Measurements from ENCODE around the gene CDH23. TPM values are rescaled to one million over a fixed set of nuclear protein-coding genes. Genes with fewer than 3 reads are reported as not detected.

CDH23 gene
- total and polyA plus RNA-seq, 2 experiments from 2014 or later = 0.30 to 1.5 TPM

DNA sequence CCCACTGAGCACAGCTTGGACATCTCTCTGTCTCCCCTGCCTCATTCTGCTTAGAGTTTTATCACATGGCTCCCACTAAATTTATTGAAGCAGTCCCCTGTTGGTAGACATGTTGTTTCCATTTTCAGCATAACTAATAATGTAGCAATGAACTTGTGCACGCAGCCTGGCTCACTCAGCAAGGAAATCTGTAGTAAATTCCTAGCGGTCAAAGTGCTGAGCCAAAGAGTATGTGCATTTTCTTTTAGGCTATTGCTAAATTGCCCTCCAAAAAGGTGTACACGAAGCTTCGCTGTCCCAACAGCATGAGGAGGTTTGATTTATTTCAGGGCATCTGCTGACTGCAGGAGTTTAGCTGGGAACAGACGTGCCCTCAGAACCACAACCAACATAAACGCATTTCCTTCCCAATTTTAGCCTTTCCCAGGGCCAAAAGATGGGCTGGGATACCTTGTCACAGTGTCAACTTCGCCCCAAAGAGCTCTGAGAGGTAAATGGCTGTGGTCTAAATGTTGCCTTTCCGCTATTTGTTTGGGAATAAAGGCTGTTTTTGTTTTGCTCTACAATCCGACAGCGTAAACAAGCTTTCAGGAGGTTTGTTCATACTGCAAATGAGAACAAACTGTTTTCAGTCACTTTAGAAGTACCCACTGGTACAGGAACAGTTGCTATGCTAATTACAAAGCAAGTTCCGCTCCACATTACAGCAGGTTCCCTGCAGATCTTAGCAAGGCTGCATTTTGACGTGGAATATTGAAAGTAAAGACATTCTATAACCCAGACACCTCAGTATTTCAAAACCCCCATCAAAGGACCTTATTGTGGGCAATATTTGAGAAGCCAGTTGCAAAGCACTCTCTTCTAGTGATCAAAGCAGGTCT, 359.8 kb downstream of the CDH23 start:
- DNase-seq (ENCODE audit: low spot score) = no peak
- H2AFZ ChIP-seq = no peak overlapping the region
- no peak overlapping the region for H3K4me2 ChIP-seq
- TF ChIP-seq EZH2phosphoT487 (IDR thresholded peaks at IDR 0.05; ENCODE audit: low read depth, severe bottlenecking, unreplicated experiment) (no peak), EZH2 (IDR thresholded peaks at IDR 0.05; ENCODE audit: borderline replicate concordance) (no peak)
- TF ChIP-seq, protein P1, sequence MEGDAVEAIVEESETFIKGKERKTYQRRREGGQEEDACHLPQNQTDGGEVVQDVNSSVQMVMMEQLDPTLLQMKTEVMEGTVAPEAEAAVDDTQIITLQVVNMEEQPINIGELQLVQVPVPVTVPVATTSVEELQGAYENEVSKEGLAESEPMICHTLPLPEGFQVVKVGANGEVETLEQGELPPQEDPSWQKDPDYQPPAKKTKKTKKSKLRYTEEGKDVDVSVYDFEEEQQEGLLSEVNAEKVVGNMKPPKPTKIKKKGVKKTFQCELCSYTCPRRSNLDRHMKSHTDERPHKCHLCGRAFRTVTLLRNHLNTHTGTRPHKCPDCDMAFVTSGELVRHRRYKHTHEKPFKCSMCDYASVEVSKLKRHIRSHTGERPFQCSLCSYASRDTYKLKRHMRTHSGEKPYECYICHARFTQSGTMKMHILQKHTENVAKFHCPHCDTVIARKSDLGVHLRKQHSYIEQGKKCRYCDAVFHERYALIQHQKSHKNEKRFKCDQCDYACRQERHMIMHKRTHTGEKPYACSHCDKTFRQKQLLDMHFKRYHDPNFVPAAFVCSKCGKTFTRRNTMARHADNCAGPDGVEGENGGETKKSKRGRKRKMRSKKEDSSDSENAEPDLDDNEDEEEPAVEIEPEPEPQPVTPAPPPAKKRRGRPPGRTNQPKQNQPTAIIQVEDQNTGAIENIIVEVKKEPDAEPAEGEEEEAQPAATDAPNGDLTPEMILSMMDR (IDR thresholded peaks at IDR 0.05; ENCODE audit: poor library complexity) = no peak
- H3K4me3 ChIP-seq = no peak overlapping the region
- no peaks in the 10 kb centered on the region for H3K9me2 ChIP-seq (replicated peaks; ENCODE audit: insufficient read depth)
- WGBS (ENCODE audit: low lambda C conversion rate, missing lambda C conversion rate) = 70% methylated on average over 12 of the region's 12 CpGs
- H3K4me1 ChIP-seq (ENCODE audit: insufficient read depth) = peaks cover 14% of the 10 kb centered on the region
- no peaks in the 10 kb centered on the region for H3K36me3 ChIP-seq (replicated peaks; ENCODE audit: insufficient read depth, low read depth)
- H3K9me3 ChIP-seq (ENCODE audit: low read depth) = no peaks in the 10 kb centered on the region
- H4K20me1 ChIP-seq (ENCODE audit: insufficient read depth, poor library complexity, severe bottlenecking) = no peaks in the 10 kb centered on the region
- H3K79me2 ChIP-seq = no peaks in the 10 kb centered on the region
- H3K27ac ChIP-seq = peak overlapping the region; percentile 24
- no peaks in the 10 kb centered on the region for H3K27me3 ChIP-seq

DNA sequence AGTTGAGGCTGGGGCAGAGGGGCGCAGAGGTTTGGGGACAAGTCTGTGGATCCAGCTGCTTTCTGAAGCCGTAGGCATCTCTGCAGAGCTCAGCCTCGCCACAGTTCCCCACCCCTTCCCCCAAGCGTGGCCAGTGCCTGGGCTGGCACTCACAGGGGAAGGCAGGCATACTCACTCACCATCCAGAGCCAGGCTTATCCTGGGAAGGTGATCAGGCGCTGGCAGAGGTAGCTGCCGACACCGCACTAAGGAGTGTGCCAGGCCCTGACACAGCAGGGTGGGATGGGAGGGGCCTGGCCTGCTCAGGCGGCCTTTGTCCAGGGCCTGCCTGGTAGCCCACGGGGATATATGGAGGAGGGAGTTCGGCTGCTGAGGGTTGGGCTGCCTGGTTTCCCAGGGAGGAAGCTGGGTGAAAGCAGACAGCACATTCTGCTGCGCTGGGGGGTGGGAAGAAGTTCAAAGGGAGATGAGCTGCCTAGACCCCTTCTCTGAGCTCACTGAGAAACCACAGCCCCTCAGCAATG, 360.7 kb downstream of the CDH23 start:
- H3K4me3 ChIP-seq = no peak overlapping the region
- H3K9me3 ChIP-seq (ENCODE audit: low read depth) = no peaks in the 10 kb centered on the region
- no peaks in the 10 kb centered on the region for H3K36me3 ChIP-seq (replicated peaks; ENCODE audit: insufficient read depth, low read depth)
- no peaks in the 10 kb centered on the region for H4K20me1 ChIP-seq (ENCODE audit: insufficient read depth, poor library complexity, severe bottlenecking)
- WGBS (ENCODE audit: low lambda C conversion rate, missing lambda C conversion rate) = 75% methylated on average over 11 of the region's 11 CpGs
- no peaks in the 10 kb centered on the region for H3K79me2 ChIP-seq
- peaks cover 12% of the 10 kb centered on the region for H3K4me1 ChIP-seq (ENCODE audit: insufficient read depth)
- no peak for DNase-seq (ENCODE audit: low spot score)
- no peaks in the 10 kb centered on the region for H3K9me2 ChIP-seq (replicated peaks; ENCODE audit: insufficient read depth)
- no peak overlapping the region for H3K4me2 ChIP-seq
- no peaks in the 10 kb centered on the region for H3K27me3 ChIP-seq
- TF ChIP-seq, protein P1 (IDR thresholded peaks at IDR 0.05; ENCODE audit: poor library complexity) = no peak
- TF ChIP-seq EZH2phosphoT487 (IDR thresholded peaks at IDR 0.05; ENCODE audit: low read depth, severe bottlenecking, unreplicated experiment) = no peak
- no peak for TF ChIP-seq EZH2 (IDR thresholded peaks at IDR 0.05; ENCODE audit: borderline replicate concordance)
- no peak overlapping the region for H2AFZ ChIP-seq
- no peak overlapping the region for H3K27ac ChIP-seq

DNA sequence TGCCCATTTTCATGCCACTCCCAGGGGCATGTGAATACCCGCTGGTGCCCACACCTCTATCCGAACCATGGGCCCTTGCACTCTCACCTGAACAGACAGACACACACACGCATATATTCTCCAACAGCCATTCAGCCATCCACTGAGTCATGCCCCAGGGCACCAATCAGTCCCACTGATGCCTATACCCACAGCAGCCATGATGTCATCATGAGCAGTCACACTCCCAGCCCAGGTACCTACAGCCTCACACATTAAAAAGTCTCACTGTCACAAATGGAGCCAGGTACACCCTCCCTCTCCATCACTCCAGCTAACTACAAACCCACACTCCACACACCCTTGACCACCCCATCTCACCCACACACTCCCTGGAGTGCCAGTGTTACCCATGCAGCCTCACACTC, 364.4 kb downstream of the CDH23 start:
- Histone ChIP-seq H3K4me3 (no peak overlapping the region), H3K4me2 (no peak overlapping the region), H3K27ac (no peak overlapping the region), H3K27me3 (no peaks in the 10 kb centered on the region), H4K20me1 (ENCODE audit: insufficient read depth, poor library complexity, severe bottlenecking) (no peaks in the 10 kb centered on the region), H3K9me2 (replicated peaks; ENCODE audit: insufficient read depth) (no peaks in the 10 kb centered on the region), H3K4me1 (ENCODE audit: insufficient read depth) (peaks cover 13% of the 10 kb centered on the region), H2AFZ (no peak overlapping the region), H3K79me2 (no peaks in the 10 kb centered on the region), H3K36me3 (replicated peaks; ENCODE audit: insufficient read depth, low read depth) (no peaks in the 10 kb centered on the region), H3K9me3 (ENCODE audit: low read depth) (no peaks in the 10 kb centered on the region)
- DNase-seq (ENCODE audit: low spot score) = no peak
- 92% methylated on average over 3 of the region's 3 CpGs for WGBS (ENCODE audit: low lambda C conversion rate, missing lambda C conversion rate)
- TF ChIP-seq EZH2 (IDR thresholded peaks at IDR 0.05; ENCODE audit: borderline replicate concordance) (no peak), EZH2phosphoT487 (IDR thresholded peaks at IDR 0.05; ENCODE audit: low read depth, severe bottlenecking, unreplicated experiment) (no peak)
- TF ChIP-seq, protein P1 (IDR thresholded peaks at IDR 0.05; ENCODE audit: poor library complexity) = no peak
